Epithelial cell of proximal tubule (primary cell): ENCODE data around the gene PRCP. TPM values are rescaled to one million over a fixed set of nuclear protein-coding genes. Genes with fewer than 3 reads are reported as not detected.

Experiments used
- DNase-seq: peaks from one replicate; pipeline ENCODE4 v3.0.0-alpha.2; 2011; ENCODE audit warnings: low read depth
- H3K4me3 ChIP-seq: 2 replicates; pipeline ENCODE4 v1.5.1; 2011; ENCODE audit warnings: low read depth, mild to moderate bottlenecking, low read length
- total RNA-seq: library from RNA; depleted of rRNA; stranded (reverse); fragments of >200 nt; gene quantifications from 2 replicates; pipeline ENCODE4 v1.2.3, GENCODE V29; 2015
- TF ChIP-seq, protein P1 (sequence below): conservative IDR thresholded peaks from 2 replicates; pipeline ENCODE4 v1.5.1; 2012; ENCODE audit warnings: low read depth, mild to moderate bottlenecking, low read length

Gene PRCP
- total RNA-seq, 1 donor from 2014 or later = 22.2 TPM

DNA sequence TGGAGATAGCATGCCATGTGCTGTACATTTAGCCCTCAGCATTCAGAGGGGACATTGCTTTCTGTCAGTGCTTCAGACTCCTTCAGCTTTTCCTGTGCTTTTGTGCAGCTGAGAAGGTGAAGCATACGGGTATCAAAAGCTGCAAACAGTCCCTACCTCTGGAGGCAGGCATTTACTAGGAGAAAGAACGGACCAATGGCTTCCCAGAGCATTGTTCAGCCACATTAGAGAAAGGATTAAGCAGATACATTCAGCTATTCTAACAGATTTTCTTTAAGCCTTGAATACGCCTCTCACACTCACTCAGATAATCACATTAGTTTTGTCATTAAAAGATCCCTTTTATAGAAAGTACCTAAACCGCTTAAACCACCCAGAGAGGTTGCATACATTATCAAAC lies 85.9 kb downstream of the PRCP start:
- H3K4me3 ChIP-seq = no peak overlapping the region
- TF ChIP-seq, protein P1, sequence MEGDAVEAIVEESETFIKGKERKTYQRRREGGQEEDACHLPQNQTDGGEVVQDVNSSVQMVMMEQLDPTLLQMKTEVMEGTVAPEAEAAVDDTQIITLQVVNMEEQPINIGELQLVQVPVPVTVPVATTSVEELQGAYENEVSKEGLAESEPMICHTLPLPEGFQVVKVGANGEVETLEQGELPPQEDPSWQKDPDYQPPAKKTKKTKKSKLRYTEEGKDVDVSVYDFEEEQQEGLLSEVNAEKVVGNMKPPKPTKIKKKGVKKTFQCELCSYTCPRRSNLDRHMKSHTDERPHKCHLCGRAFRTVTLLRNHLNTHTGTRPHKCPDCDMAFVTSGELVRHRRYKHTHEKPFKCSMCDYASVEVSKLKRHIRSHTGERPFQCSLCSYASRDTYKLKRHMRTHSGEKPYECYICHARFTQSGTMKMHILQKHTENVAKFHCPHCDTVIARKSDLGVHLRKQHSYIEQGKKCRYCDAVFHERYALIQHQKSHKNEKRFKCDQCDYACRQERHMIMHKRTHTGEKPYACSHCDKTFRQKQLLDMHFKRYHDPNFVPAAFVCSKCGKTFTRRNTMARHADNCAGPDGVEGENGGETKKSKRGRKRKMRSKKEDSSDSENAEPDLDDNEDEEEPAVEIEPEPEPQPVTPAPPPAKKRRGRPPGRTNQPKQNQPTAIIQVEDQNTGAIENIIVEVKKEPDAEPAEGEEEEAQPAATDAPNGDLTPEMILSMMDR = no peak
- DNase-seq = no peak

DNA sequence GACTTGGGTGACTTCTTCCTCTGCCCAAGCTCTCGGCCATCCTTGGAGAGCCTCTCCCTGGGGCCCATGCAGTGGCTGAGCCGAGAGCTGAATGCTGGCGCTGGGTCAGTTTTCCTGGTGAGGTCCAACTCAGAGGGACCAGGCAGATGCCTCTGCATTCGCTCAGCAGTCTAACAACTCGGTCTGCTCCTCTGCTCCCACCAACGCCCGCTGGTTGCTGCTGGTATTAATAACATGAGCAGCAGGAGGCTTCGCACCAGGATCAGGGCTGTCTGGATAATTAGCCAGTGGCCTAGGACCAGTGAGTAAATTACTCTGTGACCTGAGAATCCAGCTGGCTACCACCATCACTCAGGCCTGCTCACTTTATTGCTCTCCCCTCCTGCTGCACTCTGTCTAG lies 88.9 kb downstream of the PRCP start:
- TF ChIP-seq, protein P1 = no peak

DNA sequence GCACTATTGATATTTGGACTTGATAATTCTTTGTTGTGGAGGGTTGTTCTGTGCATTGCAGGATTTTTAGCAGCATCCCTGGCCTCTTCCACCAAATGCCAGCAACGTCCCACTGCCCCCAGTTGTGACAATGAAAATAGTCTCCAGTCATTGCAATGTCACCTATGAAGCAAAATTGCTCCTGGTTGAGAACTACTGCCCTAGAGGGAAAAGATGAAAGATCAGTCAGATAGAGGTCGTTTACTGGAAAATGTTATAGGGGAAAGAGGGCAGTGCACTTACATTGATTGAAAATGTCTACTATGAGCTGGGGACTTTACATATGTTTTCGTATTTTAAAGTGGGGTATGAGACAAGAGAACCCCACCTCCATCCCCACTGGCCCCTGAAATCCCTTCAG lies 89.5 kb downstream of the PRCP start:
- TF ChIP-seq, protein P1 = no peak
- no peak for DNase-seq
- no peak overlapping the region for H3K4me3 ChIP-seq

More for the DNA sequence above, 88.9 kb downstream of the PRCP start:
- H3K4me3 ChIP-seq = no peak overlapping the region
- DNase-seq = no peak

DNA sequence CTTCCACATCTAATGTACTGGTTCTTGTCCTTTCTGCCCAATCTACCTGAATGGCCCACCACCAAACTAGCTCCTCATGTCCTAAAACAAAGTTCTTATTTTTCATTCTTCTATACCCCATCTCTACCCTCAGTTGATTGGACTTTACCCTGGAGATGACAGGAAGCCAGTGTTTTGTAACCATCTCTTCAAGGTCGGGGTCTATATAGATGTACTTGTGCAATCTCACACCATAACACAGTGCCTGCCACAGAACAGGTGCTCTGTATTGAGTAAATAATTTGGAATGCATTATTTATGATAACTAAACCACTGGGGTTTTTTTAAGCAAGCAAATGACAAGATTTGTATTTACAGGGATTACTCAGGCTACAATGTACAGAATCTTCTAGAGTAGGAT lies 89.9 kb downstream of the PRCP start:
- no peak for DNase-seq
- TF ChIP-seq, protein P1 = no peak
- H3K4me3 ChIP-seq = no peak overlapping the region

DNA sequence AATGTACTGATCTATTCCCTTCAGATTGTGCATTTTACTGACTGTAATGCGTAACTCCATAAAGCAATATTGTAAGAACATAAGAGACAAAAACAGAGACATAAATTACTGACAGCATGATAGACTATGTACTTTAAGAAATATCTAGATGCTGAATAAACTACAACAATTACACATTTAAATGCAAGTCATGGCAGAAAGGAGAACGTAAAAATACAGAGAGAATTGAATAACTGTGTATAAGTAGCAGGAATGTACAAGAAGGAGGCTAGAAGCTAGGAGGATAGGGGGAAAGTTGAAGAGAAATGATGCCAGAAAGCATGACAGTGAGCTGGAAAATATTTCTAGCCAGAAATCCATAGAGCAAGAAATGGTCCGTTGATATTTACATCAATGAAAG lies 92.6 kb downstream of the PRCP start:
- TF ChIP-seq, protein P1 = no peak
- no peak for DNase-seq
- H3K4me3 ChIP-seq = no peak overlapping the region

DNA sequence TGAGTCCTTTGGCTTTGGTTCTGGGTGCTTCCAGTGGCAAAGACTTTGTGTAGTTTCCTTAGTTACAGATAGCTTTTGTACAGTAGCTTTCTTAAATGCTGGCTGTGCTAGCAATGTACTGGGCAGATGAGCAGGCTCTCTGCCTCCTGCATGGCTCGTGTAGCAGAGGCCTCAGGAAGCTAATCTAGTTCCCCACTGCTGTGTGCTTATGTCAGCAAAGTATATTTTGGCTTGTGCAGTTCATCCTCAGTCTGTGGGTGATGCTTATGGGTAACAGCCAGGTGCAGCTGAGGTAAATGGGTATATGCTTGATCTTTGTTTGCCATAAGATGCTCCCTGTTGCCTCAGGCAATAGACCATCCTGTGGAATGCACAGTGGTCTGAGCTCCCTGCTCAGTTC lies 97.5 kb downstream of the PRCP start:
- DNase-seq = no peak
- no peak overlapping the region for H3K4me3 ChIP-seq
- TF ChIP-seq, protein P1 = no peak
